ENCODE results near the gene SLC28A1. TPM values are rescaled to one million over a fixed set of nuclear protein-coding genes. Genes with fewer than 3 reads are reported as not detected.

SLC28A1 gene
- total and polyA plus RNA-seq, 2 experiments from 2014 or later, result not detected

GRCh38 chr15:84894736-84895425 lies 10.4 kb downstream of the SLC28A1 start:
- no peak overlapping the region for H2AFZ ChIP-seq
- no peaks in the 10 kb centered on the region for H3F3A ChIP-seq (ENCODE audit: insufficient read depth)
- no peaks in the 10 kb centered on the region for H3K9me3 ChIP-seq (ENCODE audit: low read depth)
- WGBS, 2 experiments (ENCODE audit: low coverage in 1 of 2, low lambda C conversion rate in 2 of 2, missing lambda C conversion rate in 2 of 2), result 71% methylated on average over 11 to 12 of the region's 12 CpGs
- no peaks in the 10 kb centered on the region for H3K36me3 ChIP-seq (ENCODE audit: low read depth)
- no peak overlapping the region for H3K9ac ChIP-seq
- TF ChIP-seq EZH2 (IDR thresholded peaks at IDR 0.05; ENCODE audit: insufficient read depth, poor library complexity, severe bottlenecking), result no peak
- TF ChIP-seq EZH2phosphoT487 (IDR thresholded peaks at IDR 0.05; ENCODE audit: insufficient read depth, low read depth), result no peak
- H3K27ac ChIP-seq, result no peak overlapping the region
- no peaks in the 10 kb centered on the region for H3K27me3 ChIP-seq (replicated peaks; ENCODE audit: insufficient read depth)
- no peaks in the 10 kb centered on the region for H4K20me1 ChIP-seq (ENCODE audit: insufficient read depth)
- peak; percentile 13 for DNase-seq
- no peaks in the 10 kb centered on the region for H3K4me1 ChIP-seq (ENCODE audit: insufficient read depth)
- H3K4me2 ChIP-seq (ENCODE audit: unreplicated experiment), result no peak overlapping the region
- no peaks in the 10 kb centered on the region for H3K9me2 ChIP-seq (ENCODE audit: insufficient read depth)
- no peak overlapping the region for H3K4me3 ChIP-seq
- no peaks in the 10 kb centered on the region for H3K79me2 ChIP-seq (ENCODE audit: insufficient read depth)
- in situ Hi-C loops (cut with MboI), result no loop called here

- no peaks in the 10 kb centered on the region for H3K9me2 ChIP-seq (ENCODE audit: insufficient read depth)
- no peaks in the 10 kb centered on the region for H3K9me3 ChIP-seq (ENCODE audit: low read depth)
- no peak overlapping the region for H3K4me3 ChIP-seq
- TF ChIP-seq EZH2 (IDR thresholded peaks at IDR 0.05; ENCODE audit: insufficient read depth, poor library complexity, severe bottlenecking) (no peak), EZH2phosphoT487 (IDR thresholded peaks at IDR 0.05; ENCODE audit: insufficient read depth, low read depth) (no peak)
- no peaks in the 10 kb centered on the region for H3K36me3 ChIP-seq (ENCODE audit: low read depth)
- no peaks in the 10 kb centered on the region for H4K20me1 ChIP-seq (ENCODE audit: insufficient read depth)
- in situ Hi-C loops (cut with MboI), result no loop called here
- H3K79me2 ChIP-seq (ENCODE audit: insufficient read depth), result no peaks in the 10 kb centered on the region
- H3K27me3 ChIP-seq (replicated peaks; ENCODE audit: insufficient read depth), result no peaks in the 10 kb centered on the region
- no peaks in the 10 kb centered on the region for H3K4me1 ChIP-seq (ENCODE audit: insufficient read depth)
- DNase-seq, result no peak
- no peak overlapping the region for H3K27ac ChIP-seq
- H3K9ac ChIP-seq, result no peak overlapping the region
- H3F3A ChIP-seq (ENCODE audit: insufficient read depth), result no peaks in the 10 kb centered on the region
- 75 to 76% methylated on average over 4 of the region's 4 CpGs for WGBS, 2 experiments (ENCODE audit: low coverage in 1 of 2, low lambda C conversion rate in 2 of 2, missing lambda C conversion rate in 2 of 2)
- H2AFZ ChIP-seq, result no peak overlapping the region
- H3K4me2 ChIP-seq (ENCODE audit: unreplicated experiment), result no peak overlapping the region
Observed at GRCh38 chr15:84898761-84899160, 14.3 kb downstream of the SLC28A1 start.

DNA sequence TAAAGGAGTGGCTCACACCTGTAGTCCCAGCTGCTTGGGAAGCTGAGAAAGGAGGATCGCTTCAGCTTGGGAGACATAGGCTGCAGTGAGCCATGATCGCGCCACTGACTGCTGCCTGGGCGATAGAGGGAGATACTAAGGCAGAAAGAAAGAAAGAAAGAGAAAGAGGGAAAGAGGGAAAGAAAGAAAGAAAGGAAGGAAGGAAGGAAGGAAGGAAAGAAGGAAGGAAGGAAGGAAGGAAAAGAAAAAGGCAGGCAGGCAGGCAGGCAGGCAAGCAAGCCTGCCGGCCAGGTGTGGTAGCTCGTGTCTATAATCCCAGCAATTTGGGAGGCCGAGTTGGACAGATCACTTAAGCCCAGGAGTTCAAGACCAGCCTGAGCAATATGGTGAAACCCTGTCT lies 15.3 kb downstream of the SLC28A1 start:
- DNase-seq, result no peak
- no peak overlapping the region for H3K4me3 ChIP-seq
- no peaks in the 10 kb centered on the region for H3K4me1 ChIP-seq (ENCODE audit: insufficient read depth)
- H3K27ac ChIP-seq, result no peak overlapping the region
- no peaks in the 10 kb centered on the region for H3F3A ChIP-seq (ENCODE audit: insufficient read depth)
- H3K9me3 ChIP-seq (ENCODE audit: low read depth), result no peaks in the 10 kb centered on the region
- H2AFZ ChIP-seq, result no peak overlapping the region
- in situ Hi-C loops (cut with MboI), result no loop called here
- H4K20me1 ChIP-seq (ENCODE audit: insufficient read depth), result no peaks in the 10 kb centered on the region
- H3K79me2 ChIP-seq (ENCODE audit: insufficient read depth), result no peaks in the 10 kb centered on the region
- no peaks in the 10 kb centered on the region for H3K36me3 ChIP-seq (ENCODE audit: low read depth)
- no peak overlapping the region for H3K4me2 ChIP-seq (ENCODE audit: unreplicated experiment)
- TF ChIP-seq EZH2phosphoT487 (IDR thresholded peaks at IDR 0.05; ENCODE audit: insufficient read depth, low read depth) (no peak), EZH2 (IDR thresholded peaks at IDR 0.05; ENCODE audit: insufficient read depth, poor library complexity, severe bottlenecking) (no peak)
- H3K27me3 ChIP-seq (replicated peaks; ENCODE audit: insufficient read depth), result no peaks in the 10 kb centered on the region
- no peak overlapping the region for H3K9ac ChIP-seq
- no peaks in the 10 kb centered on the region for H3K9me2 ChIP-seq (ENCODE audit: insufficient read depth)
- WGBS, 2 experiments (ENCODE audit: low coverage in 1 of 2, low lambda C conversion rate in 2 of 2, missing lambda C conversion rate in 2 of 2), result 85 to 91% methylated on average over 7 of the region's 7 CpGs

DNA sequence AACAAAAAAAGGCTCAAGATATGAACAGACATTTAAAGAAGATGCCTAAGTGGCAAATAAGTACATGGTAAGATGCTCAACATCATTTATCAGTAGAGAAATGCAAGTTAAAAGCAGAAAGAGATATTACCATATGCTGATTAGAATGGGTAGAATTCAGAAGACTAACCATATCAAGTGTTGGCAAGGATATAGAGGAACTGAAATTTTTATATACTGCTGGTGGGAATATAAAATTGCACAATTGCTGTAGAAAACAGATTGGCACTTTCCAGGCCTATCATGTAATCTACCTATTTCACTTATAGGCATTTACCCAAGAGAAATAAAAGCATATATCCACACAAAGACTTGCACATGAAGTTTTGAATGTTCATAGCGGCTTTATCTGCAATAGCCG lies 17.1 kb downstream of the SLC28A1 start:
- no peak for DNase-seq
- no peaks in the 10 kb centered on the region for H3K36me3 ChIP-seq (ENCODE audit: low read depth)
- H3K27ac ChIP-seq, result no peak overlapping the region
- H3K9me2 ChIP-seq (ENCODE audit: insufficient read depth), result no peaks in the 10 kb centered on the region
- H4K20me1 ChIP-seq (ENCODE audit: insufficient read depth), result no peaks in the 10 kb centered on the region
- no peak overlapping the region for H2AFZ ChIP-seq
- H3K79me2 ChIP-seq (ENCODE audit: insufficient read depth), result no peaks in the 10 kb centered on the region
- WGBS, 2 experiments (ENCODE audit: low coverage in 1 of 2, low lambda C conversion rate in 2 of 2, missing lambda C conversion rate in 2 of 2), result 74 to 76% methylated on average over 2 of the region's 2 CpGs
- H3K4me1 ChIP-seq (ENCODE audit: insufficient read depth), result no peaks in the 10 kb centered on the region
- no peak overlapping the region for H3K9ac ChIP-seq
- no peak overlapping the region for H3K4me2 ChIP-seq (ENCODE audit: unreplicated experiment)
- TF ChIP-seq EZH2 (IDR thresholded peaks at IDR 0.05; ENCODE audit: insufficient read depth, poor library complexity, severe bottlenecking) (no peak), EZH2phosphoT487 (IDR thresholded peaks at IDR 0.05; ENCODE audit: insufficient read depth, low read depth) (no peak)
- H3K27me3 ChIP-seq (replicated peaks; ENCODE audit: insufficient read depth), result no peaks in the 10 kb centered on the region
- in situ Hi-C loops (cut with MboI), result no loop called here
- H3K9me3 ChIP-seq (ENCODE audit: low read depth), result no peaks in the 10 kb centered on the region
- H3K4me3 ChIP-seq, result no peak overlapping the region
- H3F3A ChIP-seq (ENCODE audit: insufficient read depth), result no peaks in the 10 kb centered on the region

Data from GM23248 (cell line).